ENCODE measurements around the gene VAV1.

DNA sequence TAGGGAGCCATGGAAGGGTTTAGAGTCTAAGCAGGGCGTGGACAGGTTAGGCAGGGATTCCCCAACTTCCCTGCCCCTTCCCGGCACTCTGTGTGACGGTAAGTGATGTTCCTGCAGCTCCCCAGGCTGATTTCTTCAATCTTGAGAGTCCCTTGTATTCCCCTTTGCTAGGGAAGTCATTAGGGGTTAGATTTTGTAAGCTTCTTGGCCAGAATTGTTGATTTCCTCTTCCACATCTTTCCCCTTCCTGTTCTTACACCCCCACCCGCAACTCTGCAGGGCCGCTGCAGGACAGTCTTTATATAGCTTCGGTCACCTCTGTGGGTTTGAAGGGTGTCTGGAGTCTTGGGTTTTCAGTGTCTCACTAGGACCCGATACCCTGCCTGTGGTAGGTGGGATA, 104.2 kb downstream of the VAV1 start:
- no peak for TF ChIP-seq POLR2A (IDR thresholded peaks at IDR 0.05)
- TF ChIP-seq, protein P1, sequence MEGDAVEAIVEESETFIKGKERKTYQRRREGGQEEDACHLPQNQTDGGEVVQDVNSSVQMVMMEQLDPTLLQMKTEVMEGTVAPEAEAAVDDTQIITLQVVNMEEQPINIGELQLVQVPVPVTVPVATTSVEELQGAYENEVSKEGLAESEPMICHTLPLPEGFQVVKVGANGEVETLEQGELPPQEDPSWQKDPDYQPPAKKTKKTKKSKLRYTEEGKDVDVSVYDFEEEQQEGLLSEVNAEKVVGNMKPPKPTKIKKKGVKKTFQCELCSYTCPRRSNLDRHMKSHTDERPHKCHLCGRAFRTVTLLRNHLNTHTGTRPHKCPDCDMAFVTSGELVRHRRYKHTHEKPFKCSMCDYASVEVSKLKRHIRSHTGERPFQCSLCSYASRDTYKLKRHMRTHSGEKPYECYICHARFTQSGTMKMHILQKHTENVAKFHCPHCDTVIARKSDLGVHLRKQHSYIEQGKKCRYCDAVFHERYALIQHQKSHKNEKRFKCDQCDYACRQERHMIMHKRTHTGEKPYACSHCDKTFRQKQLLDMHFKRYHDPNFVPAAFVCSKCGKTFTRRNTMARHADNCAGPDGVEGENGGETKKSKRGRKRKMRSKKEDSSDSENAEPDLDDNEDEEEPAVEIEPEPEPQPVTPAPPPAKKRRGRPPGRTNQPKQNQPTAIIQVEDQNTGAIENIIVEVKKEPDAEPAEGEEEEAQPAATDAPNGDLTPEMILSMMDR (IDR thresholded peaks at IDR 0.05), result no peak

Data from thyroid gland (tissue), 4 donors.